AG08396 (cell line): ENCODE results near the gene CYYR1.

ENCODE experiments used
- DNase-seq: peaks from one replicate; pipeline ENCODE4 v3.0.0; 2012; ENCODE audit warnings: low spot score, mixed read lengths

The CYYR1 gene

DNA sequence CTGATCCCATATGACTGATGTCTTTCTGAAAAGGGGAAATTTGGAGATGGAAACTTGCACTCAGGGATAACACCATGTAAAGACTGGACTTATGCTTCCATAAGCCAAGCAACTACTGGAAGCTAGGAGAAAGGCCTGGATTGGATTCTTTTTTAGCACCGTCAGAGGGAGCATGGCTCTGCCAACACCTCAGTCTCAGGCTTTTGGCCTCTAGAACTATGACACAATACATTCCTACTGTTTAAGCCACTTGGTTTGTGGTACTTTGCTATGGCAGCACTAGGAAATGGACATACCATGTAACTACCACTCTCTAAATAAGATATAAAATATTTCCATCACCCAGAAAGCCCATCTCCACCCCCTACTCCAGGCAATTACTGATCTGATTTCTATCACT, 139.7 kb downstream of the CYYR1 start:
- no peak for DNase-seq

DNA sequence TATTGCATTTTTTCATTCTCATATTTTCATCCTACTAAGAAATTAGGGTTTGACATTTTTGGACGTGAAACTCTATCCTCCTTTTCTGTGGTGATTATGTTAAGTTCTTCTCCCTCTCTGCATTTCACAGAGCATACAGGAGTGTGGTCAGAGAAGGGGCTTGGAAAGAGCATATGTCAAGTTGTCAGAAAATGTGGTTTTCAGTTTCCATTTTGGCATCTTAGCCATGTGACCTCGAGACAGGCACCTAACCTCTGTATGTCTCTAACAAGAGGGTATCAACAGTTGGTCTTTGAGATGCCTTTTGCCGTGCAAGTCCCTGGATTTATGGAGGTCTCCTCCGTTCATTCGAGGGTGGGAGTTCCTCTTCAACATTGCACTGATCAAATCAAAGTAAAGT, 140.7 kb downstream of the CYYR1 start:
- no peak for DNase-seq

DNA sequence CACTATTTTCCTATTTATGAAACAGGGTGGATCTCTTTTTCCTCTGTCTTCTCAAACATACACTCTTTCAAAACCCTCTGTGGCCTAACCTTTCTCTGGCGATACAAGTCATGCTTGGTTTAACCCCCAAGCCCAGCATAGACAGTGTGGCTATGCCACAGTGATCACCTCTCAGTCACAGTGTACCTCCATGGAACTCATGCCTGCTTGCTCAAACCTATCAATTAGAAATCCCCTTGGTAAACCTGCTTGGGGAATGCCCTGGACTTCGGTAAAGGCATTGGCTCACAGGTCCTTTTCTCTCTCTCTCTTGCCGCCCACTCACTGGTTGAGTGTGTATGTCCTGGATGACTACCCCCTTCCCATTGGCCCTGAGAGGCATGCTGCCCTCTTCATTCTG, 147.5 kb downstream of the CYYR1 start:
- DNase-seq = no peak

DNA sequence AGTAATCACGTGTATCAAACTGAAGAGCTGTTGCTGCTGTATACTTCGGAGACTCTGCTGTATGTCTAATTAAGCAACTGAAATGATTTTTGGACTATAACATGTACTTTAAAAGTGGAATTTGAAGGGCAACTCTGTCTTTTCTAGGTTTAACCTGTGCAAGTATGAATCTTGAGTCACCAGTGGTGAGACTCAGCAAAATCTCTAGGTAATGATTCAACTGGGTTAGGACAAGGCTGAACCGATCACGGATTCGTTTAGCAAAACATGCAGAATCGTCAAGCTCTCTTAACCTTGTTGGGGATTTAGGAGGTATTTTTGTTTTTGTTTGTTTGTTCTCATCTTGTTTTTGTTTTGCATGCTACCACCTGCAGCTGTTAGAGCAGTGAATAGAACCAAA, 149.6 kb downstream of the CYYR1 start:
- DNase-seq = no peak

DNA sequence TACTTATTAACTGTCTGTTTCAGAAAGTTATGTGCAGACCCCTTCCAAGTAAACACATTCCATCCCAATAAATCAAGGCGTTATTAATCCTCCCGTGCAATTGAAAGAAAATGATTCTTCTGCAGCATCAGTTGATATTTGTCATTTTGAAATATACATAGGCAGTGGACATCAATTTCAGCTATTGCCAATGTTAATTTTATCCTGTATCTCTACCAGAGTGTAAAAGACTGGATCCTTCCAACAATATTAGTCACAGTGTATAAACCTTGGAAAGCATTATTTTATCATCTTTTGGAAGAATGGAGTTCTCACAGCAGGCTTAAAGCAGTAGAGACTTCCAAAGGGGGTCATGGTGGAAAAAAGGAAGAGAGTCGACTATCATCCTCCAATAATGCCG, 150.4 kb downstream of the CYYR1 start:
- DNase-seq = no peak

DNA sequence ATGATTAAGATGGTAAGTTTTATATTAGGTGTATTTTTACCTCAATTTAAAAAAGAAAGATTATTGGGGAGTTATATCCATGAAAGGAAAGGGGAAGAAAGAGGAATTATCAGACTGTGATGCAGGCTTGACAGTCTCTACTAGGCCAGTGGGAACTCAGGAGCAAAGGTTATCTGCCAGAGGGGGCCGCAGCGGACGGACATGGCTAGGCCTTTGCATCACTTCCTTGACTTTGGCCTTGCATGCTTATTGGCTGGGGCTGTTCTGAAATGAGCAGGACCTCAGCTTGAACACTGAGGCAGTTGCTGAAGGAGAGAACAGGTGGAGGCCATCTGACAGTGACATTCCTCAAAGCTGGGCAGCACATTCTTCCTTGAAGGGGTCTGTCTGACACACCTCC, 150.9 kb downstream of the CYYR1 start:
- DNase-seq = no peak

DNA sequence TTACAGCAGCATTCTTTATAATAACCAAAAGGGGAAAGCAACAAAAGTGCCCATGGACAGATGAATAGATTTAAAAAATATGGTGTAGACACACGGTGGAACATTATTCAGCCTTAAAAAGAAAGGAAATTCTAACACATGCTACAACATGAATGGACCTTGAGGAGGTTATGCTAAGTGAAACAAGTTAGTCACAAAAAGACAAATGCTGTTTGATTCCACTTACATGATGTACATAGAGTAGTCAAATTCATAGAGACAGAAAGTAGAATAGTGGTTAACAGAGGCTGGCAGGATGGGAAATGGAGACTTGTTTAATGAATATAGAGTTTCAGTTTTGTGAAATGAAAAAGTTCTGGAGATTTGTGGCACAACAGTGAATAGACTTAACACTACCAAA, 151.4 kb downstream of the CYYR1 start:
- DNase-seq = no peak
